IMR-90 (cell line): Measurements from ENCODE around the gene ZYX. TPM values are rescaled to one million over a fixed set of nuclear protein-coding genes. Genes with fewer than 3 reads are reported as not detected.

Source experiments
- ATAC-seq: fragments of 200-7000 bp; cut with Tn5 transposase; 2 replicates; pipeline ENCODE4 v1.9.1; 2020; ENCODE audit warnings: low read depth, mild to moderate bottlenecking, moderate library complexity
- BruUV-seq: library from RNA; stranded (reverse); fragments of 400-500 nt; replicated peaks from 2 replicates; lab custom pipeline; 2021; lab: Mats Ljungman, UMichigan
- CTCF ChIA-PET: fragments of 300-600 bp; formaldehyde crosslinking; extraction: SDS; loops from one replicate; lab custom pipeline; 2021; ENCODE audit warnings: antibody characterized with exemption; lab: Yijun Ruan, JAX
- POLR2A ChIA-PET: fragments of 300-600 bp; sonication (Branson Sonifier 250); formaldehyde crosslinking; loops from one replicate; lab custom pipeline; 2022; ENCODE audit warnings: antibody characterized with exemption; ENCODE audit not compliant: unreplicated experiment; lab: Charles Lee
- DNase-seq: peaks from one replicate; pipeline ENCODE4 v3.0.0; 2013
- H2AFZ ChIP-seq: replicated peaks from 2 replicates; pipeline ENCODE3; 2013; ENCODE audit warnings: low read length, mild to moderate bottlenecking; ENCODE audit not compliant: poor library complexity
- H2AK5ac ChIP-seq: 2 replicates; pipeline ENCODE4 v1.6.1; 2013; ENCODE audit warnings: low read depth, low read length, inconsistent platforms
- H2AK9ac ChIP-seq: replicated peaks from 2 replicates; pipeline ENCODE3; 2013; ENCODE audit warnings: mild to moderate bottlenecking, low read depth, low read length, moderate library complexity; ENCODE audit not compliant: poor library complexity
- H2BK120ac ChIP-seq: 2 replicates; pipeline ENCODE4 v1.6.1; 2013; ENCODE audit warnings: low read depth, low read length, inconsistent platforms
- H2BK15ac ChIP-seq: 3 replicates; pipeline ENCODE4 v1.6.1; 2013; ENCODE audit warnings: low read depth, low read length, inconsistent platforms
- H2BK20ac ChIP-seq: 2 replicates; pipeline ENCODE4 v1.6.1; 2013; ENCODE audit warnings: low read depth, mild to moderate bottlenecking, inconsistent platforms, low read length, moderate library complexity
- H2BK5ac ChIP-seq: 2 replicates; pipeline ENCODE4 v1.6.1; 2013; ENCODE audit warnings: mild to moderate bottlenecking, low read depth, low read length, inconsistent platforms; ENCODE audit not compliant: poor library complexity, severe bottlenecking
- H3K14ac ChIP-seq: replicated peaks from 2 replicates; pipeline ENCODE4 v1.6.1; 2013; ENCODE audit warnings: low read depth, low read length, inconsistent platforms
- H3K18ac ChIP-seq: 2 replicates; pipeline ENCODE4 v1.6.1; 2013; ENCODE audit warnings: low read depth, low read length, control low read depth
- H3K23ac ChIP-seq: 2 replicates; pipeline ENCODE4 v1.6.1; 2013; ENCODE audit warnings: low read depth, low read length, inconsistent platforms
- H3K27ac ChIP-seq: 2 replicates; pipeline ENCODE4 v1.5.1; 2013; ENCODE audit warnings: mild to moderate bottlenecking, control low read depth, low read length; ENCODE audit not compliant: insufficient read depth
- H3K27me3 ChIP-seq: 2 replicates; pipeline ENCODE4 v1.6.1; 2013; ENCODE audit warnings: low read length; ENCODE audit not compliant: control insufficient read depth, insufficient read depth
- H3K36me3 ChIP-seq: 2 replicates; pipeline ENCODE4 v1.6.1; 2013; ENCODE audit warnings: low read length, mixed read lengths; ENCODE audit not compliant: control insufficient read depth, insufficient read depth
- H3K4ac ChIP-seq: 2 replicates; pipeline ENCODE4 v1.6.1; 2013; ENCODE audit warnings: low read depth, low read length, inconsistent platforms
- H3K4me1 ChIP-seq: 2 replicates; pipeline ENCODE4 v1.6.1; 2013; ENCODE audit warnings: low read length, mixed read lengths; ENCODE audit not compliant: control insufficient read depth, insufficient read depth
- H3K4me2 ChIP-seq: 2 replicates; pipeline ENCODE4 v1.6.1; 2013; ENCODE audit warnings: low read depth, mild to moderate bottlenecking, control low read depth, low read length, moderate library complexity
- H3K4me3 ChIP-seq: 2 replicates; pipeline ENCODE4 v1.5.1; 2013; ENCODE audit warnings: low read depth, mild to moderate bottlenecking, control low read depth, low read length, moderate library complexity; ENCODE audit not compliant: insufficient read depth
- H3K56ac ChIP-seq: 2 replicates; pipeline ENCODE4 v1.6.1; 2013; ENCODE audit warnings: low read length, inconsistent platforms; ENCODE audit not compliant: insufficient read depth; ENCODE audit errors: extremely low read depth
- H3K79me1 ChIP-seq, 2 experiments: 2 replicates each; pipeline ENCODE4 v1.6.1; 2013; ENCODE audit warnings: low read length in 2 of 2, inconsistent platforms in 1 of 2, low read depth in 1 of 2
- H3K9ac ChIP-seq: 2 replicates; pipeline ENCODE4 v1.6.1; 2013; ENCODE audit warnings: low read depth, low read length, control low read depth
- H3K9me1 ChIP-seq: 2 replicates; pipeline ENCODE4 v1.6.1; 2013; ENCODE audit warnings: low read length, inconsistent platforms; ENCODE audit not compliant: insufficient read depth
- H3K9me3 ChIP-seq: 2 replicates; pipeline ENCODE4 v1.6.1; 2013; ENCODE audit warnings: low read length; ENCODE audit not compliant: control insufficient read depth, insufficient read depth
- H4K20me1 ChIP-seq: 2 replicates; pipeline ENCODE4 v1.6.1; 2013; ENCODE audit warnings: low read length, inconsistent platforms; ENCODE audit not compliant: insufficient read depth
- H4K5ac ChIP-seq: 2 replicates; pipeline ENCODE4 v1.6.1; 2013; ENCODE audit warnings: mild to moderate bottlenecking, low read depth, low read length, control low read depth
- H4K8ac ChIP-seq, 2 experiments: 2 replicates each; pipeline ENCODE4 v1.6.1; 2013; ENCODE audit warnings: low read depth in 2 of 2, low read length in 2 of 2, control low read depth in 1 of 2, inconsistent platforms in 1 of 2
- H4K91ac ChIP-seq: 2 replicates; pipeline ENCODE4 v1.6.1; 2013; ENCODE audit warnings: low read depth, low read length, inconsistent platforms; ENCODE audit not compliant: insufficient read depth
- BHLHE40 ChIP-seq: fragments of 150-350 bp; IDR thresholded peaks from 2 replicates; pipeline ENCODE4 v1.6.1; 2016; ENCODE audit warnings: mild to moderate bottlenecking, low read depth, low read length
- CEBPB ChIP-seq: IDR thresholded peaks from 2 replicates; pipeline ENCODE4 v1.6.1; 2012; ENCODE audit warnings: low read depth, low read length, improper control_type of control experiment
- CHD1 ChIP-seq: IDR thresholded peaks from 2 replicates; pipeline ENCODE4 v1.6.1; 2012; ENCODE audit warnings: low read depth, low read length, improper control_type of control experiment
- CTCF ChIP-seq: conservative IDR thresholded peaks from 2 replicates; pipeline ENCODE4 v1.5.1; 2012; ENCODE audit warnings: mild to moderate bottlenecking, low read depth, low read length, improper control_type of control experiment
- ELK1 ChIP-seq: fragments of 150-350 bp; IDR thresholded peaks from 2 replicates; pipeline ENCODE4 v1.6.1; 2016; ENCODE audit warnings: low read depth, mild to moderate bottlenecking, low read length, moderate library complexity, borderline replicate concordance
- FOS ChIP-seq: fragments of 150-350 bp; IDR thresholded peaks from 2 replicates; pipeline ENCODE4 v1.6.1; 2016; ENCODE audit warnings: low read depth, low read length
- MAFK ChIP-seq: IDR thresholded peaks from 2 replicates; pipeline ENCODE4 v1.6.1; 2012; ENCODE audit warnings: low read depth, low read length, improper control_type of control experiment
- MAZ ChIP-seq: IDR thresholded peaks from 2 replicates; pipeline ENCODE4 v1.6.1; 2012; ENCODE audit warnings: low read depth, mild to moderate bottlenecking, low read length, improper control_type of control experiment, moderate library complexity, borderline replicate concordance
- MXI1 ChIP-seq: IDR thresholded peaks from 2 replicates; pipeline ENCODE4 v1.6.1; 2012; ENCODE audit warnings: low read depth, mild to moderate bottlenecking, low read length, moderate library complexity, borderline replicate concordance
- NFE2L2 ChIP-seq: fragments of 150-350 bp; IDR thresholded peaks from 2 replicates; pipeline ENCODE4 v1.6.1; 2016; ENCODE audit warnings: low read depth, mild to moderate bottlenecking, low read length
- POLR2A ChIP-seq: IDR thresholded peaks from 2 replicates; pipeline ENCODE4 v1.6.1; 2012; ENCODE audit warnings: mild to moderate bottlenecking, low read depth, low read length
- RAD21 ChIP-seq: IDR thresholded peaks from 2 replicates; pipeline ENCODE4 v1.6.1; 2012; ENCODE audit warnings: low read length, improper control_type of control experiment
- RCOR1 ChIP-seq: IDR thresholded peaks from 2 replicates; pipeline ENCODE4 v1.6.1; 2012; ENCODE audit warnings: mild to moderate bottlenecking, low read length, improper control_type of control experiment; ENCODE audit not compliant: insufficient replicate concordance
- RFX5 ChIP-seq: IDR thresholded peaks from 2 replicates; pipeline ENCODE4 v1.8.0; 2012; ENCODE audit warnings: low read depth, mild to moderate bottlenecking, low read length, moderate library complexity
- SMC3 ChIP-seq: fragments of 150-350 bp; IDR thresholded peaks from 2 replicates; pipeline ENCODE4 v1.6.1; 2016; ENCODE audit warnings: low read depth, mild to moderate bottlenecking, antibody characterized with exemption, low read length, moderate library complexity
- USF2 ChIP-seq: fragments of 150-350 bp; IDR thresholded peaks from 2 replicates; pipeline ENCODE4 v1.6.1; 2017; ENCODE audit warnings: mild to moderate bottlenecking, antibody characterized with exemption, low read length, low read depth
- WGBS, 2 experiments: methylation state at CpG; one replicate each; pipeline versions ENCODE4 v1.1.5 to v1.1.7; 2013; ENCODE audit warnings: missing lambda C conversion rate in 2 of 2; ENCODE audit not compliant: insufficient read length in 1 of 2; ENCODE audit errors: extremely low coverage in 2 of 2; 5-methylcytosine and 5-hydroxymethylcytosine counted together
- dilution Hi-C: fragments of 300-500 bp; cut with HindIII; formaldehyde crosslinking; loops from one replicate; pipeline ENCODE4 v1.14.3; 2018; ENCODE audit warnings: low sequenced_read_pairs; ENCODE audit not compliant: unreplicated experiment
- in situ Hi-C: fragments of 300-500 bp; cut with MboI; formaldehyde crosslinking; loops from 3 replicates; pipeline ENCODE4 v1.14.3; 2019; ENCODE audit warnings: low sequenced_read_pairs, inconsistent platforms, mixed read lengths
- intact Hi-C: fragments of 100-400 bp; cut with micrococcal nuclease; formaldehyde crosslinking; loops from 2 replicates; pipeline ENCODE4 v1.10.0; 2022
- polyA plus RNA-seq, 3 experiments: library from polyadenylated mRNA; depleted of rRNA; stranded (reverse); fragments of >200 nt; gene quantifications; 2 replicates each; pipeline ENCODE4 v1.2.3, GENCODE V29; 2012; ENCODE audit warnings: low replicate concordance in 1 of 3
- total RNA-seq: library from RNA; depleted of rRNA; stranded (reverse); fragments of >200 nt; gene quantifications from 2 replicates; pipeline ENCODE4 v1.2.3, GENCODE V29; 2012

Gene ZYX
- total and polyA plus RNA-seq, 2 of the 4 experiments (the other 2 are of a cell fraction) = 22.6 to 334 TPM

DNA sequence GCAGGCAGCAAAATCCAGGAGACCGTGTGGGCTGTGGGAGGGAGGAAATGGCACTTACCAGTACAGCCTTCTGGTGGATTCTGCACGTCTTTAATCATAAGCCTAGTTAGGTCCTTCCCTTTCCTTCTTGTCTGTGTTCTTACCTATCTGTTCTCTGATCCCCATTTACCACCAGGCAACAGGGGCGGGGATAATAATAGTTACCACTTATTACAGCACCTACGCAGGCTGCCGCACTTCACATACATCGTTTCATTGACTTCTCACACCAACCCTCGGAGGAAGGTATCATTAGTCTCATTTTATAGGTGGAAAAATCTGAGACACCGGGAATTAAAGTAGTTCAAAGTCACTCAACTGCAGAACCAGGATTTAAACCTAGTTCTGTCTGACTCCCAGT, 32.0 kb downstream of the ZYX start:
- H3K4me2 ChIP-seq = no peak overlapping the region
- no peak overlapping the region for H2BK15ac ChIP-seq
- H3K27ac ChIP-seq = no peak overlapping the region
- no peak overlapping the region for H2AFZ ChIP-seq
- no peak overlapping the region for H3K9ac ChIP-seq
- no peaks in the 10 kb centered on the region for H3K9me3 ChIP-seq
- no peak overlapping the region for H4K8ac ChIP-seq
- dilution Hi-C loops = no loop called here
- H2BK20ac ChIP-seq = no peak overlapping the region
- no peak overlapping the region for H3K14ac ChIP-seq
- H3K36me3 ChIP-seq = no peaks in the 10 kb centered on the region
- H3K79me1 ChIP-seq = no peaks in the 10 kb centered on the region
- no peak overlapping the region for H2BK5ac ChIP-seq
- no peak overlapping the region for H3K4ac ChIP-seq
- no peaks in the 10 kb centered on the region for H3K9me1 ChIP-seq
- no peak overlapping the region for H2BK120ac ChIP-seq
- ATAC-seq = no peak
- WGBS, 2 experiments = no CpG with 5 or more reads among the region's 8 CpGs
- BruUV-seq = no TSS peak
- H2AK5ac ChIP-seq = no peak overlapping the region
- TF ChIP-seq ELK1 (no peak), MAFK (no peak), FOS (no peak), POLR2A (no peak), RCOR1 (no peak), MAZ (no peak), CTCF (no peak), RAD21 (no peak), RFX5 (no peak), BHLHE40 (no peak), NFE2L2 (no peak), MXI1 (no peak), SMC3 (no peak), CHD1 (no peak), CEBPB (no peak), USF2 (no peak)
- H2AK9ac ChIP-seq = no peak overlapping the region
- no peaks in the 10 kb centered on the region; the same call in 1 of the 2 replicates for H3K27me3 ChIP-seq
- H3K18ac ChIP-seq = no peak overlapping the region
- H4K5ac ChIP-seq = no peak overlapping the region
- no peak overlapping the region for H4K91ac ChIP-seq
- H3K4me1 ChIP-seq = peaks cover 8% of the 10 kb centered on the region
- H3K4me3 ChIP-seq = no peak overlapping the region
- no peak for DNase-seq
- CTCF ChIA-PET = no interaction called here
- no peaks in the 10 kb centered on the region for H4K20me1 ChIP-seq
- in situ Hi-C loops = no loop called here
- POLR2A ChIA-PET = no interaction called here
- no peak overlapping the region for H3K23ac ChIP-seq
- H3K56ac ChIP-seq = no peak overlapping the region
- intact Hi-C loops = loop anchor here (5.0 kb wide), 2 partner anchors 74 to 156 kb away; no protein-coding TSS in a partner anchor
